Psoas muscle (tissue), 8 donors: ENCODE results near the gene THTPA. TPM values are rescaled to one million over a fixed set of nuclear protein-coding genes. Genes with fewer than 3 reads are reported as not detected.

Experiments
- ATAC-seq, 4 donors: fragments of 200-7000 bp; cut with Tn5 transposase; one replicate each; pipeline ENCODE4 v1.9.1; 2020; ENCODE audit warnings: moderate library complexity in 3 of 4, mild to moderate bottlenecking in 2 of 4
- DNase-seq, 2 donors: peaks; one replicate each; pipeline ENCODE4 v3.0.0-alpha.2; 2020
- H3K27ac ChIP-seq: fragments of 200-600 bp; one replicate; pipeline ENCODE4 v1.8.0; 2022
- H3K27me3 ChIP-seq, 3 donors: fragments of 200-600 bp in 1 of 3; one replicate each; pipeline versions ENCODE4 v1.6.1 to v1.8.0; 2013 to 2022; ENCODE audit warnings: low read length in 2 of 3, mild to moderate bottlenecking in 2 of 3, moderate library complexity in 1 of 3; ENCODE audit not compliant: insufficient read depth in 3 of 3
- H3K36me3 ChIP-seq, 2 donors: fragments of 200-600 bp in 1 of 2; one replicate each; pipeline versions ENCODE4 v1.6.1 to v1.8.0; 2013 to 2022; ENCODE audit warnings: low read depth in 1 of 2, mild to moderate bottlenecking in 1 of 2, moderate library complexity in 1 of 2; ENCODE audit not compliant: insufficient read depth in 1 of 2
- H3K4me1 ChIP-seq: fragments of 200-600 bp; one replicate; pipeline ENCODE4 v1.8.0; 2022
- H3K4me3 ChIP-seq: fragments of 200-600 bp; one replicate; pipeline ENCODE4 v1.8.0; 2022; ENCODE audit warnings: mild to moderate bottlenecking
- H3K9me3 ChIP-seq: fragments of 200-600 bp; one replicate; pipeline ENCODE4 v1.8.0; 2022
- WGBS, 3 donors: extraction: QIAGEN DNeasy Blood & Tissue Kit; methylation state at CpG; one replicate each; pipeline versions ENCODE4 v1.1.6 to v1.1.7; 2013; 5-methylcytosine and 5-hydroxymethylcytosine counted together
- intact Hi-C, 2 donors: fragments of 100-400 bp; cut with DNase I; formaldehyde crosslinking; loops; one replicate each; pipeline versions ENCODE4 v1.11.0 to v1.14.2; 2022
- long read RNA-seq, 2 donors: library from polyadenylated mRNA; unstranded; transcript quantifications; one replicate each; pipeline ENCODE4 v2.0.0, GENCODE V29; 2021
- polyA plus RNA-seq, 3 donors: library from polyadenylated mRNA; stranded (reverse); fragments of 200-250 nt; gene quantifications; one replicate each; pipeline ENCODE4 v1.2.3, GENCODE V29; 2013
- total RNA-seq, 4 donors: library from RNA; stranded (reverse); fragmentation: NEBNext Ultra II Directional in 2 of 4; extraction: Animal tissue kit (Norgen Biotek cat#: 25700) in 2 of 4; gene quantifications; one replicate each; pipeline versions ENCODE4 v1.2.1 to v1.2.4, GENCODE V29; 2021 to 2023
- TF ChIP-seq, protein P1 (sequence below): fragments of 200-600 bp; IDR thresholded peaks from one replicate; pipeline ENCODE4 v1.8.0; 2022; ENCODE audit warnings: antibody characterized with exemption
- donor health status: healthy with polysubstance abuse.
- donor health status: DM: no; HTN: no; CAD: no; lungs with moderate emphysema.
- donor health status: Bipolar disorder and iron deficiency.
- donor health status: healthy.
- donor health status: DM: yes; HTN: yes; CAD: no.
- donor health status: DM: no; HTN: no; CAD: no.
- donor health status: DM: no; HTN: no; CAD: no.
- donor health status: DM: yes; HTN: yes; CAD: no.

The THTPA gene, protein sequence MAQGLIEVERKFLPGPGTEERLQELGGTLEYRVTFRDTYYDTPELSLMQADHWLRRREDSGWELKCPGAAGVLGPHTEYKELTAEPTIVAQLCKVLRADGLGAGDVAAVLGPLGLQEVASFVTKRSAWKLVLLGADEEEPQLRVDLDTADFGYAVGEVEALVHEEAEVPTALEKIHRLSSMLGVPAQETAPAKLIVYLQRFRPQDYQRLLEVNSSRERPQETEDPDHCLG
- total RNA-seq (10 to 100 TPM; 18.5 to 29.9 (median 23.2) TPM), polyA plus RNA-seq (10 to 100 TPM; 23.0 to 53.5 (median 26.2) TPM)
- long read RNA-seq, donor 1, transcript THTPA-201 (2 exons, 2,860 nt), result major isoform, 6 of 15 reads
- long read RNA-seq, donor 1, partial matches to known transcripts, result 3 of 15 reads
- long read RNA-seq, donor 1, other reads (novel, unspliced or antisense), result 3 of 15 reads
- long read RNA-seq, donor 2, transcript THTPA-205 (2 exons, 571 nt), result major isoform, 17 of 37 reads
- long read RNA-seq, donor 2, transcript THTPA-201 (2 exons, 2,860 nt), result minor isoform, 7 of 37 reads
- long read RNA-seq, donor 2, transcript THTPA-202 (3 exons, 1,779 nt), result minor isoform, 5 of 37 reads
- long read RNA-seq, donor 2, partial matches to known transcripts, result 3 of 37 reads
- long read RNA-seq, donor 2, other reads (novel, unspliced or antisense), result 5 of 37 reads

DNA sequence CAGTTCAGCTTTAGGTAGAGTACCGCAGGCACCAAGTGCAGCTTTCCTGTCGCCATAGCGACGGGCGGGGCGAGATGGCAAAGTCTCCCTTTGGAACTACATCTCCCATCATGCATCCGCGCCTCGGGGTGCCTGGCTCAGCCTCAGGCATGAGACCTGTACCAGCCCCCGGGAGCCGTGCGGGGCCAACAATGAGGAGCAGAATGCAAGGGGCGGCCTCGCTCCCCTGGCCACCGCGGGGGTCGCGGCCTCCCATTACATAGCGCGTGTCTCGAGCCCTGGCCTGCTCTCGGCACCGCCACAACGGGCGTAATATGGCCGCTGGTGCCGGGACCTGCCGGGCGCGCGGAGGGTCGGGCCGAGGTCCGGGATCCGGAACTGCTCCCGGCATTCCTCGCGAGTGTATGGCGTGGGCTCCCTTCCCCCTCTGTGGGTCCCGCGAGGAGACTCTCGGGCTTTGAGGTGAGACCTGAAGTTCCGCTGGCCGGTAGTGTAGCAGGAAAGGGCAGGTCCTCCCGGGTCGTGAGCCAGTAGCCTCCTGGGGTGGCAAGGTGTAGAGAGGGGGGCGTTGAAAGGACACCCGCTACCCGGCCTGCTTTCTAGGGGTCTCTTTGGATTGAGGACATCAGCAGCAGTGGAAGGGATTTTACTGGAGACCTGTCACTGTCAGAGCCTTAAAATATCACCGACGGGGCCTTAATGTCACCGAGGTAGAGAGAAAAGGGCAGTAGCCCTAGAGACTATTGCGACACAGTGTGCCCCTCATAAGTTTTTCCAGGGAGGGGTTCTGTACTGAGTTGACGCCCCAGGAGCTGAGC is at the start of gene THTPA:
Gene THTPA, plus strand, starts transcription at position 390 of the 818 bp plus-strand sequence. CDS start 487 bp downstream, outside the sequence.
- H3K27ac ChIP-seq, result peak within 1 kb of the TSS; percentile 99
- TF ChIP-seq, protein P1, sequence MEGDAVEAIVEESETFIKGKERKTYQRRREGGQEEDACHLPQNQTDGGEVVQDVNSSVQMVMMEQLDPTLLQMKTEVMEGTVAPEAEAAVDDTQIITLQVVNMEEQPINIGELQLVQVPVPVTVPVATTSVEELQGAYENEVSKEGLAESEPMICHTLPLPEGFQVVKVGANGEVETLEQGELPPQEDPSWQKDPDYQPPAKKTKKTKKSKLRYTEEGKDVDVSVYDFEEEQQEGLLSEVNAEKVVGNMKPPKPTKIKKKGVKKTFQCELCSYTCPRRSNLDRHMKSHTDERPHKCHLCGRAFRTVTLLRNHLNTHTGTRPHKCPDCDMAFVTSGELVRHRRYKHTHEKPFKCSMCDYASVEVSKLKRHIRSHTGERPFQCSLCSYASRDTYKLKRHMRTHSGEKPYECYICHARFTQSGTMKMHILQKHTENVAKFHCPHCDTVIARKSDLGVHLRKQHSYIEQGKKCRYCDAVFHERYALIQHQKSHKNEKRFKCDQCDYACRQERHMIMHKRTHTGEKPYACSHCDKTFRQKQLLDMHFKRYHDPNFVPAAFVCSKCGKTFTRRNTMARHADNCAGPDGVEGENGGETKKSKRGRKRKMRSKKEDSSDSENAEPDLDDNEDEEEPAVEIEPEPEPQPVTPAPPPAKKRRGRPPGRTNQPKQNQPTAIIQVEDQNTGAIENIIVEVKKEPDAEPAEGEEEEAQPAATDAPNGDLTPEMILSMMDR, result no peak
- no peaks in the 10 kb centered on the region for H3K9me3 ChIP-seq
- H3K27me3 ChIP-seq, result no peaks in the 10 kb centered on the region
- H3K4me3 ChIP-seq, result peak within 1 kb of the TSS; percentile 99
- peak; percentile 91 to 94 (median 93) for ATAC-seq
- 1% methylated on average over 38 to 54 of the region's 54 CpGs for WGBS, 3 donors
- intact Hi-C loops, result loop anchor here in 1 of 2 donors (10.0 kb wide), 1 partner anchor 231 kb away; the partner anchor contains the start of gene PABPN1
- H3K36me3 ChIP-seq, result peaks cover 0 to 25% of the 10 kb centered on the region in 2 donors
- peak; percentile 93 to 95 for DNase-seq
- H3K4me1 ChIP-seq, result peaks cover 22% of the 10 kb centered on the region

DNA sequence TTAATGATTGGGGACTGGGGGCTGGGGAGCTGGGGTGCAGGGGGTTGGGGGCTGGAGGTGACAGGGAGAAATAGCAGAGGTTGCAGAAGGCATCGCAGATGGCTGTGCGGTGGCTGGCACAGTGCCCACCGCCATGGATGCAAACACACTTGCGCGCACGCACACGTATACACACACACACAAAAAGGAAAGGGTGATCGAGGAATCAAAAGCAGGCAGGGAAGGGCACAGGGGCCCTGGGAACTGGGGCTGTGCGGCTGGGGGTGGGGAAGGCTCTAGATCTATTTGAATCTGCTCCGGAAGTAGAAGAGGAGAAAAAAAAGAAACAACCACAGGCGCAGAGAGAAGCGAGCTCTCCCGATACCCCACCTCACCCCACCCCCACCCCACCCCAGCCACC is 43.9 kb upstream of the THTPA start:
- H3K27me3 ChIP-seq, result peaks cover 0 to 9% (median 0%) of the 10 kb centered on the region in 3 donors
- no peaks in the 10 kb centered on the region for H3K9me3 ChIP-seq
- WGBS, 3 donors, result 26 to 48% (median 32%) methylated on average over 13 of the region's 13 CpGs
- TF ChIP-seq, protein P1, result no peak
- ATAC-seq, result no peak
- no peak overlapping the region for H3K27ac ChIP-seq
- no peaks in the 10 kb centered on the region for H3K36me3 ChIP-seq
- H3K4me1 ChIP-seq, result no peaks in the 10 kb centered on the region
- intact Hi-C loops, result no loop called here
- DNase-seq, result no peak
- H3K4me3 ChIP-seq, result no peak overlapping the region

DNA sequence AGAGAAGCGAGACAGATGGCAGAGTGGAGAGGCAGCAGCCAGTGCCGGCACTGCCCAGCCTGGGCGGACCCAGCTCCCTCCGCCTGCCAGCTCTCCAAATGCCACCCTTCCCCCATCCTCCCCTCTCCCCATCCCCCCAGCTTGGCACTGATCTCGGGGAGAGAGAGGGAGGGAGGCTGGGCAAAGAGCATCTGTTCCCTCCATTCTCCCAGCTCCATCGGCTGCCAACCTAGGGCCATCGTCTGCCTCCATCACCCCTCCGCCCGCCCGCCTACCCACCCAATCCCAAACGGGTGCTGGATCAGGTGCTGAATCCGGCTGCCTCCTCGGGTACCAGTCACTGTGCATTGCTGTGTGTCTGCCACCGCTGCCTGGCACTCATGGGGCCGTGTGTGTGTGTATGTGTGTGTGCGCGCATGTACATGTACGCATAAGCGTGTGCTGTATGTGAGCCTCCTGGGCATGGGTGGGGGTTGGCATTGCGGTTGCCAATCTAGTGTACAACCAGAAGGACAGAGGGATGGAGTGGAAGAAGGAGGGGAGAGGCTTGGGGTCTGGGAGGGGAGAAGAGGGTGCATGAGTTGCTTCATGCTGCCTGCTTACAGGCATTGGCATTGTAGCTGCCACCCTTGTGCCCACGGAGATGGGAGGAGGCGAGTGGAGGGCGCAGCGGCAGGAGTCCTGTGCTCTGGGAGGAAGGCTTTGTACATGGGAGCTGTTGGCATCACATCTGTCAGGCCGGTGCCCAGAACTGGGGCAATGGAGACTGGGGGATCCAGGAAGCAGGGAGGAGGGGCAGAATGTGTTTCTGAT is 42.9 kb upstream of the THTPA start:
- peaks cover 0 to 9% (median 0%) of the 10 kb centered on the region in 3 donors for H3K27me3 ChIP-seq
- no peak for DNase-seq
- intact Hi-C loops, result no loop called here
- H3K9me3 ChIP-seq, result no peaks in the 10 kb centered on the region
- H3K4me3 ChIP-seq, result no peak overlapping the region
- H3K36me3 ChIP-seq, result no peaks in the 10 kb centered on the region
- WGBS, 3 donors, result 34 to 52% (median 38%) methylated on average over 22 to 25 of the region's 25 CpGs
- peak in 2 of 4 donors; percentile 13 to 14 for ATAC-seq
- no peak overlapping the region for H3K27ac ChIP-seq
- TF ChIP-seq, protein P1, result no peak
- no peaks in the 10 kb centered on the region for H3K4me1 ChIP-seq
